Measurements from ENCODE around the gene CHAF1B.
"Not testable (repeated sequence)": the region's sequence is repeated elsewhere in the genome, so short reads cannot be mapped to it uniquely, and the experiment has no call there.

CHAF1B gene

GRCh38 chr21:36388096-36388495, 2.9 kb downstream of the CHAF1B start:
- DNase-seq = no peak

- DNase-seq = peak in 20 of 56 donors; percentile 4 to 39 (median 13)
These were observed 3.6 kb downstream of the CHAF1B start for GRCh38 chr21:36388835-36389234.

GRCh38 chr21:36391649-36392048, 6.5 kb downstream of the CHAF1B start:
- DNase-seq = not testable (repeated sequence)

- DNase-seq = no peak
These were observed 10.3 kb downstream of the CHAF1B start for GRCh38 chr21:36395353-36396111.

GRCh38 chr21:36396325-36396724, 11.1 kb downstream of the CHAF1B start:
- DNase-seq = no peak

- no peak for DNase-seq
These were observed 11.8 kb downstream of the CHAF1B start for GRCh38 chr21:36396971-36397370.

- DNase-seq = no peak
These were observed 12.4 kb downstream of the CHAF1B start for GRCh38 chr21:36397606-36398005.

- not testable (repeated sequence) for DNase-seq
These were observed 14.5 kb downstream of the CHAF1B start for GRCh38 chr21:36399736-36400135.

GRCh38 chr21:36400719-36401118, 15.5 kb downstream of the CHAF1B start:
- DNase-seq = no peak

- no peak for DNase-seq
These were observed 17.1 kb downstream of the CHAF1B start for GRCh38 chr21:36402339-36402738.

- DNase-seq = no peak
These were observed 18.5 kb downstream of the CHAF1B start for GRCh38 chr21:36403713-36404112.

- no peak for DNase-seq
These were observed 23.4 kb downstream of the CHAF1B start for GRCh38 chr21:36408568-36408967.

- DNase-seq = no peak
These were observed 26.1 kb downstream of the CHAF1B start for GRCh38 chr21:36411301-36411700.

- DNase-seq = no peak
These were observed 27.7 kb downstream of the CHAF1B start for GRCh38 chr21:36412916-36413315.

GRCh38 chr21:36415375-36415774, 30.2 kb downstream of the CHAF1B start:
- no peak for DNase-seq

- DNase-seq = no peak
These were observed 34.0 kb downstream of the CHAF1B start for GRCh38 chr21:36419241-36419640.

GRCh38 chr21:36419996-36420395, 34.8 kb downstream of the CHAF1B start:
- DNase-seq = peak in 47 of 56 donors; percentile 5 to 78 (median 35)

- DNase-seq = no peak
These were observed 35.6 kb downstream of the CHAF1B start for GRCh38 chr21:36420571-36421339.

- DNase-seq = peak in 3 of 56 donors; percentile 1 to 15 (median 8)
These were observed 37.3 kb downstream of the CHAF1B start for GRCh38 chr21:36422279-36423098.

GRCh38 chr21:36423771-36424433, 38.7 kb downstream of the CHAF1B start:
- no peak for DNase-seq

GRCh38 chr21:36424592-36424991, 39.4 kb downstream of the CHAF1B start:
- no peak for DNase-seq

All from nucleus accumbens (tissue), 56 donors.